ENCODE measurements around the gene XAB2.
A peak's percentile ranks its signal among the peaks of the same experiment; 100 is the strongest.

DNA sequence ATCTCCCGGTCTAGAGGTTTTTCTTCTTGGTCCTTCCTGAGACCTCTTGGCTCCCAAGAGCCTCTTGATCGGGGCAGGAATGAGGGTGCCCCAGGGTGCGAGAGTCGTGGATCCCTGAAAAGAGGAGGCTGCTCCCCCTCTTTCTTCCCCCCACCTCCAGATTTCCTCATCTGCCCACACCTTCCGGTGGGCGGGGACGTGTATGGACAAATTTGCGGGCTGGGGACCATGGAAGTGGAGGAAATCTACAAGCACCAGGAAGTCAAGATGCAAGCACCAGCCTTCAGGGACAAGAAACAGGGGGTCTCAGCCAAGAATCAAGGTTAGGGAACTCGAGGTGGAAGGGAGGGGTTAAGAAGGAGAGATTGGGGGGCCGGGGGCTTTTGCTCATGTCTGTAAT, 47.5 kb upstream of the XAB2 start, which contains the start of gene MCEMP1:
- TF ChIP-seq POLR2AphosphoS5 (IDR thresholded peaks at IDR 0.05) = peak in 1 of 3 donors; percentile 62
- TF ChIP-seq, protein P1, sequence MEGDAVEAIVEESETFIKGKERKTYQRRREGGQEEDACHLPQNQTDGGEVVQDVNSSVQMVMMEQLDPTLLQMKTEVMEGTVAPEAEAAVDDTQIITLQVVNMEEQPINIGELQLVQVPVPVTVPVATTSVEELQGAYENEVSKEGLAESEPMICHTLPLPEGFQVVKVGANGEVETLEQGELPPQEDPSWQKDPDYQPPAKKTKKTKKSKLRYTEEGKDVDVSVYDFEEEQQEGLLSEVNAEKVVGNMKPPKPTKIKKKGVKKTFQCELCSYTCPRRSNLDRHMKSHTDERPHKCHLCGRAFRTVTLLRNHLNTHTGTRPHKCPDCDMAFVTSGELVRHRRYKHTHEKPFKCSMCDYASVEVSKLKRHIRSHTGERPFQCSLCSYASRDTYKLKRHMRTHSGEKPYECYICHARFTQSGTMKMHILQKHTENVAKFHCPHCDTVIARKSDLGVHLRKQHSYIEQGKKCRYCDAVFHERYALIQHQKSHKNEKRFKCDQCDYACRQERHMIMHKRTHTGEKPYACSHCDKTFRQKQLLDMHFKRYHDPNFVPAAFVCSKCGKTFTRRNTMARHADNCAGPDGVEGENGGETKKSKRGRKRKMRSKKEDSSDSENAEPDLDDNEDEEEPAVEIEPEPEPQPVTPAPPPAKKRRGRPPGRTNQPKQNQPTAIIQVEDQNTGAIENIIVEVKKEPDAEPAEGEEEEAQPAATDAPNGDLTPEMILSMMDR (IDR thresholded peaks at IDR 0.05 in 8 of 11, conservative IDR thresholded peaks at IDR 0.05 in 3 of 11) = no peak
- no peak for TF ChIP-seq POLR2A (IDR thresholded peaks at IDR 0.05)
